GM18520 (cell line): Measurements from ENCODE around the gene HLCS.

Source experiments
- ATAC-seq: cut with Tn5 transposase; IDR thresholded peaks from one replicate; pipeline ENCODE4 v1.9.1; 2021; ENCODE audit not compliant: unreplicated experiment

HLCS gene

DNA sequence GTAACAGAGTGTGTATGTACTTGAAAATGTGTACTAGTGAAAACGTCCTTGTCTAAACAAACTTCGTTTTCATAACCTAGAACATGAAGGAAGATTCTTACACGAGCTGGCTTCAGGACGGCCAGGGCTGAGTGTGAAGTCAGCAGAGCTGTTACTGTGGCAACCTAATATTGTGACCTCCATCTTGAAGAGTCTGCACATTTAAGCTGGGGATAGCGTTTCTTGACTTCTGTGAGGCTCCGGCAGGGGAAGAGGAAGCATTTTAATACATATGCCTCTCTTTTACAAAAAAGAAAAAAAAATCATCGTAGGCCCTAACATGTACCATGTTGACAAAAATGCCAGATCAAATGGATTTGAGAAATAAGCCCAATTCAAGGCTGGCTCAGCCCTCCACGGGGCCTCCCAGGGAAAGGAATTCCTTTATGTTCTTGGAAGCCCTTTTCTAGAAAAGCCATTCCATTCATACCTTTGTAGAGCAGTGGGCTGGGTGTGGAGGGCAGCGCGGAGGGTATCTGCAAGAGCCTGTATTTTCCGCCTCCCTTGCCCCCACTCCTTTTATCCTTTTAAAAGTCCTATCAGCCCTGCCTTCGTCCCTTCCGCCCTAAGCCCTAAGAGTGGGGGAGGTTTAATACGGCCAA lies 216.4 kb downstream of the HLCS start:
- ATAC-seq: no peak

DNA sequence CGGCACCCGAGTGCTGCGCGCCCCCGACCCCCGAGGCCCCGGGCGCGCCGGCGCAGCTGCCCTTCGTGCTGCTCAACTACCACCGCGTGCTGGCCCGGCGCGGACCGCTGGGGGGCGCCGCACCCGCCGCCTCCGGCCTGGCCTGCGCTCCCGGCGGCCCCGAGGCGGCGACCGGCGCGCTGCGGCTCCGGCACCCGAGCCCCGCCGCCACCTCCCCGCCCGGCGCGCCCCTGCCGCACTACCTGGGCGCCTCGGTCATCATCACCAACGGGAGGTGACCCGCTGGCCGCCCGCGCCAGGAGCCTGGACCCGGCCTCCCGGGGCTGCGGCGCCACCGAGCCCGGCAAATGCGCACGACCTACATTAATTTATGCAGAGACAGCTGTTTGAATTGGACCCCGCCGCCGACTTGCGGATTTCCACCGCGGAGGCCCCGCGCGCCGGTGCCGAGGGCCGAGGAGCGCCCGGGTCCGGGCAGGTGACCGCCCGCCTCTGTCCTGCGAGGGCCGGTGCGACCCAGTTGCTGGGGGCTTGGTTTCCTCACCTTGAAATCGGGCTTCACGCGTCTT lies 218.6 kb downstream of the HLCS start:
- ATAC-seq: no peak

GRCh38 chr21:36747041-36747814 lies 219.2 kb downstream of the HLCS start:
- no peak for ATAC-seq

DNA sequence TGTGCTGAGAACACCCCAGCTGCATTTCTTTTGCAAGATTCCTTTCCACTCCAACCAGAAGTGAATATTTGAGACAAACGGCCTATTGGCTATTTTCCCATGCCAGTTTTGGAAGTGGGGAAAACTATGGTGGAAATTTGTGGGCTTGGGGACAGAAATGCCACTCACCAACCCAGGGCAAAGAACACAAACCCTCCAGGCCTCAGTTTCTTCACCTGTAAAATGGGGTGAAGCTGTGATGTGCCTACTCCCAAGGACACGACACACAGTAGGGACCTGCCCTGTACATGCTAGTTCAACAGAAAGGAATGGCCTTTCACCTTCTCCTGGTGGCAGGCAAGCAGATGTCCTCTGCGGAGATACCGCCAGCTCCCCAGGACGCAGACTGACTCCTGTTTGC lies 221.0 kb downstream of the HLCS start:
- no peak for ATAC-seq

- ATAC-seq: no peak
These were observed 221.8 kb downstream of the HLCS start for GRCh38 chr21:36744560-36745231.

DNA sequence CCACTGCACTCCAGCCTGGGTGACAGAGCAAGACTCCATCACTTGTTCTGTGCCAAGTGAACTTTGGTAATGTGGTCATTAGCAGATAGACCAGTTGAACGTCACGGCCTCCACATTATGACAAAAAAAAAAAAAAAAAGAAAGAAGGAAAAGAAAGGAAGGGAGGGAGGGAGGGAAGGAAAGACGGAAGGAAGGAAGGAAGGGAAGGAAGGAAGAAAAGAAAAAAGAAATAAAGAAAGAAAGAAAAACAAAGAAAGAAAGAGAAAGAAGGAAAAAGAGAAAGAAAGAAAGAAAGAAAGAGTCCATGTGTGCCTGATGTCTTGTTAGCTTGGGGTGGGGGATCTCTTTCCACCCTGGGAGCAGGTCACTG lies 222.3 kb downstream of the HLCS start:
- no peak for ATAC-seq

DNA sequence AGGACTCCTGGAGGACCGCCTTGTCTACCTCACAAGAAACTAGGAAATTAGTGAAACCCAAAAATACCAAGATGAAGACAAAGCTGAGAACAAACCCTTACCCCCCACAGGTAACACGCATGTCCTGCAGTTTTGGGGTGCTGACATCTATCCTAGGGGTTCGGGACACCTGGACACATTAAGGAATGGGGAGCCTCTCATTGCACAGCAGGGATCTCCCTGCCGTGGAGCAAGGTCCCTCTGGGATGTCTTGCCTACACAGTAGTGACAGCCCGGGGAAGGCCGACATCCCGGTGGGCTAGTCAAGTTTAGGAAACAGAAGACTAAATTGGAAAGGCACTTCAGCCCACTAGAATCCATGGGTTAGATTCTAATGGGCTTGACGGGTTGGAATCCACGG lies 223.0 kb downstream of the HLCS start:
- ATAC-seq: no peak

- no peak for ATAC-seq
These were observed 223.5 kb downstream of the HLCS start for GRCh38 chr21:36743008-36743407.

GRCh38 chr21:36741506-36741905 lies 225.0 kb downstream of the HLCS start:
- no peak for ATAC-seq

DNA sequence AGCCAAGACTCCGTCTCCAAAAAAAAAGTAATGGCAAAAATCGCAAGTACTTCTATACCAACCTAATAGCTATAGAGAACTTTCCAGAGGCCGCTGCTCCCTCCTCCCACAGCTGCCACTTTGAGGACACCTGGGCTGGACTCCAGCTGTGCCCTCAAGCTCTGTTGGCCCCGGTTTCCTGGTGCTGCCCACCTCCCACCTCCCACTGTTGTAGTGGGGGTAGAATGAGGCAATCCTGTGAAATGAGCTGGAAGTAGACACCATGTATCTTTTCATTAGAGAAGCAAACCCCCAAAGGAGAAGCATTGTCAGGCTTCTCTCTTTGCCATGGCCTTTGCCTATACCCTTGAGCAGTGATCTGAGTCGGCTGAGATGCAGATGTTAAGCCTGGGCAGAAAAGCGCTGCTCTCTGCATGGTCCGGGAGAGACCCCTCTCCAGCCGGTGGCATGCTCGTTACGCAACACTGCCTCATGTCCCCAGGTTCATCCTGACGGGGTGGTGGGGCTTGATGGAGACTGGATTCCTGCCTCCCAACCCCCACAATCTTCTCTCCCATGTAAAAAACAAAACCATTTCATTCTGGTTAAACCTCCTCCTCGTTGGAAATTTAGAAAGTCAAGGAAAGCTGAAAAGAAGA lies 227.9 kb downstream of the HLCS start:
- no peak for ATAC-seq

GRCh38 chr21:36735724-36736320 lies 230.6 kb downstream of the HLCS start:
- ATAC-seq: no peak

DNA sequence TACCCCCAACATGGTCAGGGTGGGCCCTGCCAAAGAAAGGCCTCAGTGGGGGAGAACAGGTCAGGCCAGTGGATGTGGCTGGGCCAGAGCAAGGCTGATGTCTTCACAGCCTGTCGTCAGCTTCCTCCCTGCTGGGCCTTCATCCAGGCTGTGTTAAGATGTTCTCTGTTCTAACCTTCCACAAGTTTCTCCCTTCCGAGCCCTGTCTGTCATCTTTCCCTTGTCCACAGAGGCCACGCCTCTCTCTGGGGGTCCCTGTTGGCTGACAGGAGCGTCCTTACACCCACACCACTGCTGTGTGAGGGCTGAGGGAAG lies 231.3 kb downstream of the HLCS start:
- ATAC-seq: no peak

DNA sequence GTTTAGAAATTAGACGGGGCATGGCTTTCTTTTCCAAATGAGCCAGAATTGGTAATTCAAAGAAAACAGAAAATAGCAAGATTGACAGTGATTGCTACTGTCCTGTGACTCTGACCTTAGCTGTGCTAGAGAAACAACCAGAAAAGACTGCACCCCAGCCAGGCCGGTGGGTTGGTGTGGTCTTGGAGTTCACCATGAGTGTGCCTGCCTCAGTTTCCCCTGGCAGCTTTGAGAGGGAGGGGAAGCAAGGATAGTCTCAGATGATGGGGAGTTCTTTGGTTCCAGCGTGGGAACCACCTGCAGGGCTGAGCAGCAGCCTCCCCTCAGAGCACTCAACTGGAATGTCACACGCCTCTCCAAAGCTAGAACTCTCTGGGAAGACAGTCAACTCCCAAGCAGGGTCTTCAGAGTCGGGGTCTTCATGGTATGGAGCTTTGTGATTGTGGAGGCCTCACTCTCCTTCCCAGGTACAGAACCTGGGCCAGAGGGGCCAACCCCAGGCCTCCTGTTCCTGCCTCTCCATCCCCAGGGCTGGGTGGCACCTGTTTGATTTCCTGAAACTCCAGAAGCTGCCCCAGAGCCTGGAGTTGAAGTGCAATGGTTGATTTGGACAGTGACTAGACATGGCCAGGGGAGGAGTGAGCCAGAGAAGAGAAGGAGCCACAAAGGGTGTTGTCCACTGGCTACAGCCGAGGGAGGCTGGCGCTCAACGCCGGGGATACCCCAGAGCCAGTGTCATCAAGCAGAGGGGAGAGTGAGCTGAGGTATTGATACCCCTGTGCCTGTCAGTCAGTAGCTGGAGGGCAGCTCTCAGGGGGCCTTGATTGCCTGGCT lies 231.9 kb downstream of the HLCS start:
- ATAC-seq: no peak

DNA sequence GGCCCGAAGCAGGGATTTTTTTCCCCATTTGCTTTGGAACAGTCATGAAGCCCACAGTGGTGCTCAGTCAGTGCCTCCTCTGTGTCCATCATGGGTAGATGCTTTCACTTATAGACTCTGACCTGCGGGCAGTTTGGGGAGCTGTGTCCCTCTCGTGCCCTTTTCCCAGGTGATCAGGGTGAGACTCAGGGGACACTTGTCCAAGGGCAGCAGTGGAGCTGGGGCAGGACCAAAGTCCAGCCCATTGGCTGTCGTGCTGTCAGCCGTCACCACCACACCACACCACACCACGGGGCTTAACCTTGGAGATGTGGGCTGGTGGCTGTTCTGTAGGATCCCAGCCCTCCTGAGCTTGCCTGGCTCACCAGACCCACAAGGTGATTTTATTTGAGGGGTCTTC lies 232.6 kb downstream of the HLCS start:
- ATAC-seq: no peak

DNA sequence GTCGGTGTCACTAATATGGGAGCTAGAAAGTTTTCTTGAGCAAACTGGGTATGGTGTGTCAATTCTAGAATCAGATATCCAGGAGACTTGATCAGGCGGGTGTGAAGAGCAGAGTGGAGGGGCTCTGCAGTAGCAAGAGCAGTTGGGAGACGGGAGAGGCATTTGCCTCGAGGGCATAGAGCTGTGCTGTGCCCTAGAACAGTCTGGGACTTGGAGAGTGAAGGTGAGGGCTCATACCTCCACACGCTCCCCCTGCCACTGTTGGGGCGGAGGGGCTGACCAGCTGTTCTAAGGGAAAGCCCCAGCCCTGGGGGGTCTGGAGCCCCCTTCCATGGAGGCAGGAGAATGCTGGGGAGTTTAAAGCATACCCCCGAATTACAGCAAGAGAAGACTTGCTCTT lies 233.7 kb downstream of the HLCS start:
- no peak for ATAC-seq

DNA sequence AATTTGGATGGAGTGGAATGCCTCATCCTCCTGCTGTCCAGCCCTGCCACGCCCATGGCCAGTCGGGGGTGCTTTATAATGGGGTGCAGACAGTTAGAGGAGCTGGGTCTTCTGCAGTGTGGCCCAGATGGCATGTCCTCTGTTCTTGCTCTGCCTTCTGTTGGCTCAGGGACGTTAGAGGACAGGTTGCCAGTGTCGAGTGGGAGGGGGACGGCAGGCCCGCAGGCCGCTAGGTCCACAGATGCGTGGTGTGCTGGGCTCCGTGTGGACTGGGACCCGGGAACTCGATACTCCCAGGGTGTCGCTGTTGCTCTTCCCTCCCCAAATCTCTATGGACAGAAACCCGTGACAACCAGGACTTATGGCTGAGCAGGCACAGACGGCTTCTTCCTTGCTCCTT lies 234.3 kb downstream of the HLCS start:
- ATAC-seq: no peak

DNA sequence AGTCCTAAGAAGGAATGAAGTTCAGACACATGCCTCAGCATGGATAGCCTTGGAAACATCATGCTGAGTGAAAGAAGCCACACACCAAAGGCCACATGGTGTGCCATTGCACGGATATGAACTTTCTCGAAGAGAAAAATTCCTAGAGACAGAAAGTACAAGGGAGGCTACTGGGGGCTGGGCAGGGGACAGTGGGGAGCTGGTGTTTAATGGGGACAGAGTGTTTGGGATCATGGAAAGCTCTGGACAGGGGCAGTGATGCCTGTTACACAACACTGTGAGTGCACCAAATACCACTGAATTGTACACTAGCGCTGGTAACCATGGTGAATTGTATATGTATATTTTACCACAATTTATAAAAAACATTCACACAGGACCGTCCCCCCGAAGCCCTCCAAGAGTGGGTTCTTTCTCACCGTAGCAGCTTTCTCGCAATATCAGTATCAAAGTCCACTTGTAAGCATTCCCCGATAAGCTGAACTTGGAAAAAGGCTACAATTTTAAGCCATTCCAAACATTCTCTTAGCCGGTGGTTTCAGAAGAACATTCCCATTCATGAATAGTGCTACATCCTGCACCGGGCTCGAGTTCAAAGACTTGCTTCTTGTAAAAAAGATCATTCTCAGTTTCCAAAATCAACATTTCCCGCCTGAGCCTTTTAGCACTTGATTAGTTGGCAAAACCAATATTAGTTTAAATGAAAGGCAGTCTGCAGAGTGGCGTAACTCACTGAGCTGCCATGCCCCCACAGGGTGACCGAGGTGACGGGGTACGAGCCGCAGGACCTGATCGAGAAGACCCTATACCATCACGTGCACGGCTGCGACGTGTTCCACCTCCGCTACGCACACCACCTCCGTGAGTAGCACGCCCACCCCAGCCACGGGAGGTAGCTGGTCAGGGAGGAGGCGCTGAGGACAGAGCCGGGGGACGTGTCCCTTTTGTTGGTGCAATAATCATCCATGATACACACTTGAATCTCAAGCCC lies 235.9 kb downstream of the HLCS start:
- no peak for ATAC-seq

DNA sequence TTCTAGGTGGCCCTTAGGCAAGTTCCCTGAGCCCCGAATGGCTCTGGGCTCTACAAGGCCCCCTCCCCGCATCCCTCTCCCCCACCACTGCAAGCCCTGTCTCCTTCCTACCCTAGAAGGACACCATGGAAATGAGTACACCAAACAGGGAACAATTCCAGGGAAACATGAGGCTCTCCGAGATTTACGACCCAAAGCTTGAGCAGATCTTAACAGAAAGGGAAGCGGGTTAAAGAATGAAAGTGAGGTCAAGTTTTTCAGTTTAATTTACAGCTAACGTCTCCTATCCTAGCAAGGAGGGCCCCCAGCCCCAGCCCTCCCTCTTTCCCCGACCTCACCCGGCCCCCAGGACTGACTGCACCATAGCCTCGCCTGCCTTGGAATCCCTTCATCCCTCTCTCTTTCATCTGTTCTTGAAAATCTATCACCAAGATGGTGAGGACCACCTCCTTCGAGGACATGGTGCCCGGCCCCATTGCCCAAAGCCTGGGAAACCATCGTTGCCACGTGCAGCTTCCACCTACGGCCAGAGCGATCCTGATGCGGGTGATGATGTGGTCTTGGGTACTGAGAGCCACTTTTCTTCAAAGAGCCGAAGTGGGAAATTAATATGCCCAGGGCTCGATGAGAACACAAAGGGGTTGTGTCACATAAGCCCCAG lies 237.0 kb downstream of the HLCS start:
- no peak for ATAC-seq
